Measurements from ENCODE around the gene SLC4A2. TPM values are rescaled to one million over a fixed set of nuclear protein-coding genes. Genes with fewer than 3 reads are reported as not detected.

The SLC4A2 gene
- total and polyA plus RNA-seq, 2 of the 8 experiments (the other 6 are each of a cell fraction or from before 2014, with no cell fraction given) = 72.6 to 147 TPM

GRCh38 chr7:151053096-151053495 lies 6.3 kb upstream of the SLC4A2 start:
- FAIRE-seq (no peak), DNase-seq (ENCODE audit: low read depth in 1 of 2, low spot score in 2 of 2) (no peak)
- H3K79me2 ChIP-seq (ENCODE audit: control insufficient read depth in 1 of 2, insufficient read depth in 2 of 2, low read length in 2 of 2) = no peaks in the 10 kb centered on the region
- H3K9ac ChIP-seq (replicated peaks in 1 of 4; ENCODE audit: extremely low read depth in 1 of 4, low read depth in 3 of 4, low read length in 3 of 4) = no peak overlapping the region
- no peak overlapping the region for H3K56ac ChIP-seq (replicated peaks; ENCODE audit: insufficient read length, low read depth, low read length)
- CTCF ChIA-PET (ENCODE audit: partially characterized antibody) = interaction anchor here (0.7 to 1.6 kb wide), 7 partner anchors 10 to 83 kb away, joined by 3 to 12 read pairs (median 4); no protein-coding TSS in a partner anchor
- H3K27me3 ChIP-seq (replicated peaks in 1 of 4; ENCODE audit: control insufficient read depth in 3 of 4, extremely low read depth in 1 of 4, insufficient read depth in 3 of 4, low read length in 3 of 4) = peaks cover 4 to 38% (median 28%) of the 10 kb centered on the region in 4 experiments
- H3K9me3 ChIP-seq (ENCODE audit: insufficient read depth in 2 of 2, low read depth in 1 of 2, low read length in 1 of 2) = no peaks in the 10 kb centered on the region
- H3K4ac ChIP-seq (replicated peaks; ENCODE audit: insufficient read length, low read depth, low read length) = no peak overlapping the region
- H4K91ac ChIP-seq (replicated peaks; ENCODE audit: insufficient read length, low read length) = no peak overlapping the region
- no peak overlapping the region for H3K18ac ChIP-seq (ENCODE audit: extremely low read depth, low read length)
- no peak overlapping the region for H3K23ac ChIP-seq (ENCODE audit: insufficient read length)
- no peak overlapping the region for H2BK20ac ChIP-seq (ENCODE audit: low read length)
- H2BK5ac ChIP-seq (ENCODE audit: low read depth, low read length) = no peak overlapping the region
- no peak overlapping the region for H2AFZ ChIP-seq (ENCODE audit: low read length)
- H4K8ac ChIP-seq (ENCODE audit: extremely low read depth, insufficient read depth, low read length) = no peak overlapping the region
- no peaks in the 10 kb centered on the region for H3K79me1 ChIP-seq (ENCODE audit: low read depth, low read length)
- no peak overlapping the region for H2BK15ac ChIP-seq (ENCODE audit: low read length)
- peaks cover 0 to 17% (median 7%) of the 10 kb centered on the region in 4 experiments; a peak in 5 of 7 replicates for H3K4me1 ChIP-seq (replicated peaks in 1 of 4; ENCODE audit: control insufficient read depth in 3 of 4, insufficient read depth in 4 of 4, low read length in 3 of 4)
- peaks cover 11% of the 10 kb centered on the region for H3K23me2 ChIP-seq (ENCODE audit: low read depth, low read length)
- no peak overlapping the region for H3K4me2 ChIP-seq (ENCODE audit: insufficient read depth in 1 of 2, low read depth in 2 of 2, low read length in 2 of 2)
- no peak overlapping the region for H2BK12ac ChIP-seq (ENCODE audit: low read depth, low read length)
- no peak overlapping the region for H3K27ac ChIP-seq (ENCODE audit: low read depth, low read length)
- 80% methylated on average over 4 of the region's 4 CpGs; no CpG with 5 or more reads in 1 of the 2 experiments for WGBS, 2 experiments (ENCODE audit: extremely low coverage in 1 of 2, insufficient coverage in 1 of 2, insufficient read length in 1 of 2, insufficient replicate concordance in 2 of 2, low coverage in 1 of 2, low lambda C conversion rate in 2 of 2, missing lambda C conversion rate in 1 of 2)
- no peak overlapping the region for H2AK5ac ChIP-seq (ENCODE audit: low read depth, low read length)
- no peak overlapping the region for H3K4me3 ChIP-seq (ENCODE audit: extremely low read depth in 1 of 4, insufficient read depth in 2 of 4, low read depth in 3 of 4, low read length in 4 of 4)
- POLR2A ChIA-PET (ENCODE audit: partially characterized antibody) = interaction anchor here (0.7 to 1.6 kb wide), 2 partner anchors 28 to 50 kb away, joined by 4 read pairs; partner anchors contain the start of gene FASTK
- no peaks in the 10 kb centered on the region for H3K36me3 ChIP-seq (ENCODE audit: control insufficient read depth in 2 of 4, insufficient read depth in 4 of 4, low read length in 3 of 4)
- no peak overlapping the region for H3K14ac ChIP-seq (ENCODE audit: insufficient read length)
- peaks cover 0 to 16% of the 10 kb centered on the region in 2 experiments for H4K20me1 ChIP-seq (replicated peaks in 1 of 2; ENCODE audit: control insufficient read depth in 1 of 2, insufficient read depth in 2 of 2, low read length in 2 of 2)
- H2BK120ac ChIP-seq (replicated peaks; ENCODE audit: low read depth, low read length) = no peak overlapping the region
- H4K5ac ChIP-seq (ENCODE audit: insufficient read length, low read depth, low read length) = no peak overlapping the region
- TF ChIP-seq TCF12 (IDR thresholded peaks at IDR 0.05; ENCODE audit: low read depth, low read length) = no peak
- no peak for TF ChIP-seq ZNF274 (IDR thresholded peaks at IDR 0.05; ENCODE audit: borderline replicate concordance, extremely low read depth, low read length)
- TF ChIP-seq TAF7 (optimal IDR thresholded peaks at IDR 0.05; ENCODE audit: borderline replicate concordance, low read depth, low read length) = no peak
- TF ChIP-seq SRF (IDR thresholded peaks at IDR 0.05; ENCODE audit: low read depth, low read length) = no peak
- TF ChIP-seq RAD21 (IDR thresholded peaks at IDR 0.05 in 1 of 2, conservative IDR thresholded peaks at IDR 0.05 in 1 of 2; ENCODE audit: low read depth in 2 of 2, low read length in 2 of 2) = no peak
- TF ChIP-seq RXRA (IDR thresholded peaks at IDR 0.05; ENCODE audit: insufficient read depth, low read depth, low read length) = no peak
- no peak for TF ChIP-seq BACH1 (IDR thresholded peaks at IDR 0.05; ENCODE audit: low read length)
- no peak for TF ChIP-seq BCL11A (IDR thresholded peaks at IDR 0.05; ENCODE audit: low read depth in 2 of 2, low read length in 2 of 2)
- no peak for TF ChIP-seq CHD2 (IDR thresholded peaks at IDR 0.05; ENCODE audit: low read length)
- TF ChIP-seq POU5F1 (IDR thresholded peaks at IDR 0.05; ENCODE audit: low read depth, low read length) = no peak
- no peak for TF ChIP-seq KDM5A (IDR thresholded peaks at IDR 0.05; ENCODE audit: low read length)
- TF ChIP-seq RFX5 (IDR thresholded peaks at IDR 0.05; ENCODE audit: borderline replicate concordance, low read depth, low read length) = no peak
- no peak for TF ChIP-seq TAF1 (IDR thresholded peaks at IDR 0.05; ENCODE audit: low read depth, low read length)
- TF ChIP-seq NANOG (IDR thresholded peaks at IDR 0.05; ENCODE audit: insufficient read depth, low read depth, low read length, poor library complexity, severe bottlenecking) = no peak
- no peak for TF ChIP-seq CBX5 (IDR thresholded peaks at IDR 0.05; ENCODE audit: low read depth, low read length)

All from H1 (cell line).